Gastrocnemius medialis (tissue), 4 donors: ENCODE results near the gene CELSR1.

Experiments used
- POLR2A ChIP-seq, 2 donors: fragments of 450-650 bp; IDR thresholded peaks; one replicate each; pipeline ENCODE4 v1.6.1; 2017; ENCODE audit warnings: antibody characterized with exemption in 2 of 2, mild to moderate bottlenecking in 2 of 2, moderate library complexity in 2 of 2
- TF ChIP-seq, protein P1 (sequence below), 5 experiments: fragments of 450-650 bp in 3 of 5; fragments of 200-600 bp in 2 of 5; sonication (generic) in 2 of 5; IDR thresholded peaks in 4 of 5; conservative IDR thresholded peaks in 1 of 5; 1 replicate in 4 of 5; 2 replicates in 1 of 5; pipeline ENCODE4 v1.5.1; 2016 to 2019; ENCODE audit warnings: antibody characterized with exemption in 5 of 5, mild to moderate bottlenecking in 3 of 5, moderate library complexity in 3 of 5

DNA sequence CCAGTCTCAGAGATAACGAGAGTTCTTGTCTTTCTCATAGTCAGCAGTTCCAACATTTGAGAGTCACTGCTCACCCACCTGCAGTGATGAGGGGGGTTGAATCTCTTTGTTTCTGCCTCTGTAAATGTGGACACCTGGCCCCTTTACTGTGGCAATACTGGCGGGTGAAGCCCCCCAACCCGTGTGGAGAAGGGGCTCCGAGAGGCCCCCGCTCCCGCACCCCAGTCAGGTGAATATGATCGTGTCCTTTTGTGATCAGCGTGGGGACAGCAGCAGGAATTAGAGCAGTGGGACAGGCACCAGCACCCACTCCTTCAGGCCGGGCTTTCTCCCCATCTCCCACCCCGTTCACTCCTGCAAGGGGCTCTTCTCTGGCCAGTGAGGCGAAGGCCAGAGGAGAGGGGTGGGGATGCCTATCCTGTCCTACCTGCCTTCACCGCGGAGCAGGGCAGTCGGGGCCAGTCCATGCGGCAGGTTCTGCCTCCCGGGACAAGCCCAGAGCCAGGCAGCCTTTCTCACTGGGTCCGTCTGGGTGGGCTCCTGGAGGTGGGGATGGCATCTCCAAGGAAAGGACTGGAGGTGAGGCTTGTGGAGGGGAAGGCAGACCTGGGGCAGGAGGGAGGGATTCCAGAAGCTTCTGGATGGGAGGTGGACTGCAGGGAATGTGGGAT lies 12.7 kb upstream of the CELSR1 start:
- TF ChIP-seq, protein P1, sequence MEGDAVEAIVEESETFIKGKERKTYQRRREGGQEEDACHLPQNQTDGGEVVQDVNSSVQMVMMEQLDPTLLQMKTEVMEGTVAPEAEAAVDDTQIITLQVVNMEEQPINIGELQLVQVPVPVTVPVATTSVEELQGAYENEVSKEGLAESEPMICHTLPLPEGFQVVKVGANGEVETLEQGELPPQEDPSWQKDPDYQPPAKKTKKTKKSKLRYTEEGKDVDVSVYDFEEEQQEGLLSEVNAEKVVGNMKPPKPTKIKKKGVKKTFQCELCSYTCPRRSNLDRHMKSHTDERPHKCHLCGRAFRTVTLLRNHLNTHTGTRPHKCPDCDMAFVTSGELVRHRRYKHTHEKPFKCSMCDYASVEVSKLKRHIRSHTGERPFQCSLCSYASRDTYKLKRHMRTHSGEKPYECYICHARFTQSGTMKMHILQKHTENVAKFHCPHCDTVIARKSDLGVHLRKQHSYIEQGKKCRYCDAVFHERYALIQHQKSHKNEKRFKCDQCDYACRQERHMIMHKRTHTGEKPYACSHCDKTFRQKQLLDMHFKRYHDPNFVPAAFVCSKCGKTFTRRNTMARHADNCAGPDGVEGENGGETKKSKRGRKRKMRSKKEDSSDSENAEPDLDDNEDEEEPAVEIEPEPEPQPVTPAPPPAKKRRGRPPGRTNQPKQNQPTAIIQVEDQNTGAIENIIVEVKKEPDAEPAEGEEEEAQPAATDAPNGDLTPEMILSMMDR (IDR thresholded peaks at IDR 0.05 in 4 of 5, conservative IDR thresholded peaks at IDR 0.05 in 1 of 5): no peak
- no peak for TF ChIP-seq POLR2A (IDR thresholded peaks at IDR 0.05)
